ENCODE data around the gene APLNR.

The APLNR gene

DNA sequence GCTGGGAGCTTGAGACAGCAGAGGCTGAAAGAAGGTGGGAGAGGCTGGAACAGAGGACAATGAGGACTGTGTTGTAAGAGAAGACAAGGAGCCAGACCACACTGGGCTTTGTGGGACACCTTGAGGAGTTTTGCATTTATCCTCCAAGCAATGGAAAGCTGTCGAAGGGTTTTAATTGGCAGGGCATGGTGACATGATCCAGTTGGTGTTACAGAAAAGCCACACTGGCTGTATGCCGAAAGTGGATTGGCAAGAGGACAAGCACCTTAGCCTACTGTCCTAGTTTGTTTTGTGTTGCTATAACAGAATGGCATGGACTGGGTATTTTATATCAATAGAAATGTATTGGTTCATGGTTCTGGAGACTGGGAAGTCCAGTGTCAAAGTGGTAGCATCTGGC is 14.0 kb upstream of the APLNR start:
- DNase-seq (ENCODE audit: low read depth) = no peak

DNA sequence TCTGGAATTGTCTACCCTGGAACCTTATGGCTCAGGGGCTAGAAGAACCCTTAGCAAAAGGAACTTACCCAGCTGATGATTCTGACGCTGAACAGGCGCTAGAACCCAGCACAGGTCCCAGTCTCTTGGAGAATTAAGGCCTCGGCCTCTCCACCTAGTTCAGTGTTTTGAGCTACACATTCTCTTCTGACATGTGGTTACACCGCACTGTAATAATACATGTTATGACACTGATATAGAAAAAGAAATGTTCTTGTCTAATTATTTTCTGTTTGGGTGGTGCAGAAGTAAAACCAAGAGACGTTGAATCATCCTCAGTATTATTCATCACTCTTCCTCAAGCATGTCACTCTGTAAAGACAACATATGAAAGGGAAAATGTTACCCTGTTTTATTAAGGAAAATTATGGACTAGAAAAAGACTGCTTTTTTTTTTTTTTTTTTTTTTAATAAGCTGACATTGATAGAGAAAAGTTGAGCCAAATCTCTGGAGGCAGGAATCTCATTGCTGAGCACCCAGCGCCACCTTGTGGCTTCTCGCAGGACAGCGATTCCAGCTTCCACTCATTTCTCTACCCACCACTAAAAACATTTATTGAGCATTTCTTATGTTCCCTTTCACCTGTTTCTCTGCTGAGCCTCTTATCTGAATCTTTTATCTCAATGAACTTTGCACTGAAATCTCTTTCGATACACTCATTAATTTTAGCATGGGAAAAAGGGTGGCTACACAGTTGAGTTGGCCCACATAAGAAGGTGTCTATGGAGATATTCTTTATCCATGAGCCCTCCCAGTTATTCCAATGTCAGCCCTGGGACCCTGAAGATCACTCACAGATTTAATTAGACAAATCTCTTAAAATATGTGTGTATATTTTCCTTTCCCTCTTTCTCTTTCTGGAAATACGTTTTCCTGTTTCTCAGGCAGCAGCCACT is 12.6 kb upstream of the APLNR start:
- peak; percentile 12 for DNase-seq (ENCODE audit: low read depth)

GRCh38 chr11:57248780-57249383 is 11.8 kb upstream of the APLNR start:
- DNase-seq (ENCODE audit: low read depth) = no peak

- no peak for DNase-seq (ENCODE audit: low read depth)
Observed at GRCh38 chr11:57244911-57245310, 7.9 kb upstream of the APLNR start.

- DNase-seq (ENCODE audit: low read depth) = no peak
Observed at GRCh38 chr11:57241353-57241972, 4.4 kb upstream of the APLNR start.

DNA sequence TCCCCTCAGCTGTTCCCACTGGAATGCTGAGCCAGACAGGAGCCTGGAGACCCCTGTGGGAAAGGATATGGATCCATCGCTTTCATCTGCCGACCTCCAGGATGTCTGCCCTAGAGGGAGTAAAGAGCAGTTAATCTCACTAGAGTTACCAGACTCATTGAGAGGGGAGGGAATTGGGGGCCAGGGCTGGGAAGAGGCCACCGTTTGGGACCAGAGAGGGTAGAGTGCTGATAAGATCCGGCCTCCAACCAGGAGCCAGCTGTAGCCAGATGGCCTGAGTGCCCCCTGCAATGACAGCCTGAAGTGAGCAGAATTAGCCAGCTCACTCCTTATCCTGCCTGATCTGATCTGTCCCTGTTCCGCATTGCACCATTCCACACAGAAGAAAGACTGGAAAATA is 3.7 kb upstream of the APLNR start:
- no peak for DNase-seq (ENCODE audit: low read depth)

DNA sequence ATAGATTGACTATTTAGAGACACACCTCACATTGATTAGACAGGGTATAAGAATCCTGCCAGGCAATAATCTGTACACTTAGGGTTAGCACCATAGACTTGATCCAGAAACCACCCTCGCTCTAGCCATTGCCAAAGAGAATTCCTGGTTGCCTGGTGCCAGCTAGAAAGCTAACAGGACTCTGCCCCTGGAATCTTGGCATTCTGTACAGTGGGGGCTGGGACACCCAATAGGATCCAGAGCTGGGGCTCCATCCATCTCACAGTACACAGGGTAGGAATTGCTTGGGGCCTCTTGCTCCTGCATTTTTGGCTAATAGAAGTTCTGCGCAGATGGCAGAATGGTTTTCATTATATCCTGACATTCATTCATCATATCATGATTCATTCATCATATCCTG is 3.0 kb upstream of the APLNR start:
- no peak for DNase-seq (ENCODE audit: low read depth)

DNA sequence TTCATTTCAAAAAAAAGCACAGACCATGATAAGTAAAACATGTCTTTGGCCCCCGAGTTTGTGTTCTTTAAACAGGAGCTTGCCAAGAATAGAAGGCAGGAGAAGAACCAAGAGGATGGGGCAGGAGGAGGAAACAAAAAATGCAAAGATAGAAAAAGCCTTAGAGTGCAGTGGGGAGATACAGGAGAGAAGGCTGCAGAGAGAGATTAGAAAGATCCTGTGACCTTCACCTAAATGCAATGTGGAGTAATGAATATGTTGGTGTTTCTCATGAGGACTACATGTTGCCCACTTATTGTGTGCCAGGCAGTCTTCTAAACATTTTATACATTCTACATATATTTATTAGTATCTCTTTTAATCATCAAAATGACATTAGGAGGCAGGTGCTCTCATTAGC is 2.3 kb upstream of the APLNR start:
- no peak for DNase-seq (ENCODE audit: low read depth)

GRCh38 chr11:57235761-57236703 is 1.0 kb downstream of the APLNR start:
- no peak for DNase-seq (ENCODE audit: low read depth)

GRCh38 chr11:57233702-57234101 is 3.3 kb downstream of the APLNR start:
- no peak for DNase-seq (ENCODE audit: low read depth)

GRCh38 chr11:57231539-57232253 is 5.4 kb downstream of the APLNR start:
- DNase-seq (ENCODE audit: low read depth) = no peak

GRCh38 chr11:57230791-57231538 is 6.1 kb downstream of the APLNR start:
- no peak for DNase-seq (ENCODE audit: low read depth)

DNA sequence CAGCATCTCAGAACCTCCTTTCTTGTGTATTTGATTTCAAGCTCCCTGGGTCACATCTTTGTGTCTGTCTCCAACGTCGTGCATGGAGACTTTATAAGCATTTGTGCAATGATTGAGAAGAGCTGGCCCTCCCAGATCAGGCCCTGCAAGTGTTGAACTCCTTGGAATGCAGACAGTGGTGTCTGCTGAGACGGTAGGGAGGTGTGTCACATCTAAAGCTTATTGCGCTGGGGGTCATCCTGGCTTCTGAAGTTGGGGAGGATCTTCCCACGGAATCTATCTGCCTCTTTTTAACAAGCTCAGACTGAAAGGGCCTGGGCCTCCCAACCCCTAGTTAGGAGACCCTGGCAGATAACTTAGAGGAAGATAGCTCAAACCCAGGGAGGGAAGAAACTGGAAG is 6.7 kb downstream of the APLNR start:
- DNase-seq (ENCODE audit: low read depth) = no peak

DNA sequence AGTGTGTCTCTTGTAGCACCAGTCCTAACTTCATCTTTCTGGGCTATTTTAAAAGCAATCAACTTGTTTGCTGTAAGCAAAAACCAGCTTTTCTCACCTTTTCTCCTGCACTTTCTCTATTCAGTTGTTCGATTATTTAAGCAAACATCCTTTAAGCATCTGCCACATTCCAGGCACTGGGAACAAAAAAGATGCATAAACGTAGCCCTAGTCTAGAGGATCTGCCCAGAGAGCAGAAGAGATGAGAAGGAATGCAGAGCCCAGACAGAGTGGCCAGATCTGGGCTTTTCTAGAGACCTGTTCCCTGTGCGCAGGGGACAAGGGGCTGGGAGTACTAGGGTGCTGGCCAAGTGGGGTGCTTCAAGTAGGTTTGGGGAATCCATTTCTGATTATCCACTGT is 8.4 kb downstream of the APLNR start:
- DNase-seq (ENCODE audit: low read depth) = no peak

GRCh38 chr11:57224537-57224936 is 12.5 kb downstream of the APLNR start:
- DNase-seq (ENCODE audit: low read depth) = no peak

DNA sequence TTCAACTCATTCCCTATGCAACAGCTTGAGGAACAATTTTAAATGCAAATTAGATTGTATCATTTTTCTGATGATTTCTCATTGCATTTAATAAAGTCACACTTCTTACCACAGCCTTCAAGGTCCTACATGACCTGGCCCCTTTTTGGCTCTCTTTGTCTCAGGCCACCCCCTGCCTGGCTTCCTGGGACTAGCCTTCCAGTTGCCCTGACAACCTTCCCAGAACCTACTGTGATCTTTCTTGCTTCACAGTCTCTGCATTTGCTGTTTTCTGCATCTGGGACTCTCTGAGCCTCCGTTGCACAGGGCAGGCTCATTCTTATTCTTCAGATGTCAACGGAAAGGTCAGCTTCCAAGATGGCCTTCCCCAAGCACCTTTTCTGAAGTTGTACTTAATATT is 12.9 kb downstream of the APLNR start:
- no peak for DNase-seq (ENCODE audit: low read depth)

DNA sequence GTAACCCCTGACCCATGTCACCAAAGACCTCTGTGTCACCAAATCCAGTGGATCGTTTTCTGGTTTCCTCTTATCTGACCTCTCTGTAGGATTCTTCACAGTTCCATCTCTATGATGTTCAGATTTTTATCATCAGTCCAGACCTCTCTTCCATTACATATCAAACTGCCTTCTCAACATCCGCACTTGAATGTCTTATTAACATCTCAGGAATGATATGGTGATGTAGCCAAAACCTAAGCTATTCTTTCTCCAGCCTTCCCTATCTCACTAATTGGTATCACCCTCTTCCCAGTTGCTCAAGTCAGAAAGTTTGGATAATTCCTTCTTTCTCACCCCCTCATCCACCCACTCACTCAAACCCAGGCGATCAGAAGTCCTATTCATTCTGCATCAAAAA is 13.4 kb downstream of the APLNR start:
- DNase-seq (ENCODE audit: low read depth) = no peak

DNA sequence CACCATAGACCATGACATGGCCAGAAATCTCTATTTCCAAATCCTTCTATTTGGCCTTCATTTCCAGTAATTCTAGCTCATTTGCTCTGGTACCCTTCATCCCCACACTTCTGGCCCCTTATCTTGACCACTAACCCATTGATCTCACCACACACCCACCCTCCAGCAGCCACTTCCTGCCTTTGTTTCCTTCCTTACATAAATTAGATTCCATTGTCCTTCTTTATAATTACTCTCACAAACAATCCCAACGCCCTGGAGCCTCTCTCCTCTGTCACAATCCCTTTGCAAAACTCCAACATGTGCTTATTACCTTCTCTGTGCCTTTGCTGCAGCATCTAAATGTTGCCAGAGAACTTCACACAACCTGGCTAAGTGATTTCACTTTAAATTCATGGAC is 14.8 kb downstream of the APLNR start:
- no peak for DNase-seq (ENCODE audit: low read depth)

DNA sequence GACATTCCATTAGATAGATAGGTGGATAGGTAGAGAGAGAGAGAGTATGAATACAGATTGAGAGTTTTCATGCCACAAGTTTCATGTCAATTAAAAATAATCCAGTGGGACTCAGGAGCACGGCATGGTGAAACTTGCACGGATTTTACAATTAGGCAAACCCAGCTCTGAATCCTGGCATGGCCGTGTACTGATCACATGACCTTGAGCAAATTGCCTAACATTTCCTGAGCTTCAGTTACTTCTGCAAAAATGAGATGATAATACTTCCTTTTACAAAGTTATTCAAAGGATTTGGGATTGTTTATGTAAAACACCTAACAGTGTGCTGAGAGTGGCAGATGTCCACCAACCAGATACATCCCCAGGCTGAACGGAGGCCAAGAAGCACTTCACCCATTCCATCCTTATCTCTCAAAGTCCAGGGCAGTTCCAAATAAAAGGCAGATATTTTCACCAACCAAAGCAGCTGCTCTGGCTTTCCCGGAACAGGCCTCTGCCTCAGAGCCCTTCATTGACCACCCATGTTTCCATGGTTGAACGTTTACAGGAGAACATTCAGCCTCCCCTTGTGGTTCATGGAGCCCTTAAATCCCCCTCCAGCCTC is 17.9 kb downstream of the APLNR start:
- no peak for DNase-seq (ENCODE audit: low read depth)

DNA sequence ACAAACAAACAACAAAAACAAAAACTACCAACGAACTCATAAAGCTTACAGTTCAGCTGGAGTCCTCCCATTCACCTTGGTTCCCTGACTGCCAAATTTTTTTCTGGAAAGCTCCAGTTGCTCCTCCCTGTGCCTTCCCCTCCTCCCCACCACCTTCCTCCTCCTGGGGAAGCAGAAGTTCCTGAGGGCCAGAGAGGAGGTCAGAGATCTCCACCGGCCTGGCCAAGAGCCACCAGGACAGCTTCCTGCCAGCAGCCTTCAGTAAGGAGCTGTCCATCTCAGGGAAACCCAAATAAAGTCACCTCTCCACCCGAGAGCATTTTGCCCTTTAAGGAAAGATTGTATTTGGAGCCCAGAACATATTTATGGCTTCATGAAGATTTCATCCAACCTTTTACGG is 20.0 kb downstream of the APLNR start:
- no peak for DNase-seq (ENCODE audit: low read depth)
